DOHH2 (cell line): ENCODE measurements around the gene SCAMP1.
"Not testable (repeated sequence)": the region's sequence is repeated elsewhere in the genome, so short reads cannot be mapped to it uniquely, and the experiment has no call there.

Source experiments
- H3F3A ChIP-seq: fragments of 200-600 bp; sonication (generic), shearing (Covaris generic); 2 replicates; pipeline ENCODE4 v1.6.0; 2016; ENCODE audit warnings: antibody characterized with exemption, mild to moderate bottlenecking; ENCODE audit not compliant: control insufficient read depth, insufficient read depth
- H3K27ac ChIP-seq: fragments of 200-600 bp; sonication (generic); 2 replicates; pipeline ENCODE4 v1.5.1; 2014; ENCODE audit warnings: low read depth, mild to moderate bottlenecking, low read length, moderate library complexity
- H3K27me3 ChIP-seq: fragments of 200-600 bp; sonication (generic); 2 replicates; pipeline ENCODE4 v1.6.1; 2014; ENCODE audit warnings: mild to moderate bottlenecking, low read length, mixed read lengths; ENCODE audit not compliant: control insufficient read depth
- H3K36me3 ChIP-seq: fragments of 200-600 bp; sonication (generic); 2 replicates; pipeline ENCODE4 v1.6.1; 2014; ENCODE audit warnings: mild to moderate bottlenecking, low read length, moderate library complexity, mixed read lengths; ENCODE audit not compliant: control insufficient read depth
- H3K4me1 ChIP-seq: fragments of 200-600 bp; sonication (generic); 2 replicates; pipeline ENCODE4 v1.6.1; 2014; ENCODE audit warnings: mild to moderate bottlenecking, low read length, mixed read lengths; ENCODE audit not compliant: control insufficient read depth
- H3K4me2 ChIP-seq: fragments of 200-600 bp; sonication (generic); 2 replicates; pipeline ENCODE4 v1.6.0; 2014; ENCODE audit warnings: mild to moderate bottlenecking, low read length, moderate library complexity
- H3K4me3 ChIP-seq: fragments of 200-600 bp; sonication (generic); 2 replicates; pipeline ENCODE4 v1.5.1; 2014; ENCODE audit warnings: mild to moderate bottlenecking, low read length, mixed read lengths
- H3K79me2 ChIP-seq: fragments of 200-600 bp; sonication (generic); 2 replicates; pipeline ENCODE4 v1.6.1; 2014; ENCODE audit warnings: mild to moderate bottlenecking, low read length, mixed read lengths; ENCODE audit not compliant: control insufficient read depth
- H3K9me2 ChIP-seq: fragments of 200-600 bp; sonication (generic); replicated peaks from 2 replicates; pipeline ENCODE4 v1.6.1; 2014; ENCODE audit warnings: mild to moderate bottlenecking, low read length, mixed read lengths; ENCODE audit not compliant: control insufficient read depth
- H3K9me3 ChIP-seq: fragments of 200-600 bp; sonication (generic); 2 replicates; pipeline ENCODE4 v1.6.1; 2014; ENCODE audit warnings: antibody characterized with exemption, low read length, mixed read lengths; ENCODE audit not compliant: control insufficient read depth, insufficient read depth
- H4K20me1 ChIP-seq: fragments of 200-600 bp; sonication (generic); 2 replicates; pipeline ENCODE4 v1.6.0; 2014; ENCODE audit warnings: low read depth, mild to moderate bottlenecking, antibody characterized with exemption, low read length, moderate library complexity; ENCODE audit not compliant: control insufficient read depth, insufficient read depth
- CTCF ChIP-seq: fragments of 200-600 bp; sonication (generic); IDR thresholded peaks from one replicate; pipeline ENCODE4 v1.5.1; 2014; ENCODE audit warnings: antibody characterized with exemption, mild to moderate bottlenecking, low read depth, low read length; ENCODE audit not compliant: poor library complexity, severe bottlenecking
- EZH2phosphoT487 ChIP-seq: fragments of 200-600 bp; sonication (generic); IDR thresholded peaks from 2 replicates; pipeline ENCODE4 v1.6.1; 2017; ENCODE audit warnings: borderline replicate concordance, mild to moderate bottlenecking, antibody characterized with exemption, low read length, moderate library complexity, mixed read lengths

Gene SCAMP1

DNA sequence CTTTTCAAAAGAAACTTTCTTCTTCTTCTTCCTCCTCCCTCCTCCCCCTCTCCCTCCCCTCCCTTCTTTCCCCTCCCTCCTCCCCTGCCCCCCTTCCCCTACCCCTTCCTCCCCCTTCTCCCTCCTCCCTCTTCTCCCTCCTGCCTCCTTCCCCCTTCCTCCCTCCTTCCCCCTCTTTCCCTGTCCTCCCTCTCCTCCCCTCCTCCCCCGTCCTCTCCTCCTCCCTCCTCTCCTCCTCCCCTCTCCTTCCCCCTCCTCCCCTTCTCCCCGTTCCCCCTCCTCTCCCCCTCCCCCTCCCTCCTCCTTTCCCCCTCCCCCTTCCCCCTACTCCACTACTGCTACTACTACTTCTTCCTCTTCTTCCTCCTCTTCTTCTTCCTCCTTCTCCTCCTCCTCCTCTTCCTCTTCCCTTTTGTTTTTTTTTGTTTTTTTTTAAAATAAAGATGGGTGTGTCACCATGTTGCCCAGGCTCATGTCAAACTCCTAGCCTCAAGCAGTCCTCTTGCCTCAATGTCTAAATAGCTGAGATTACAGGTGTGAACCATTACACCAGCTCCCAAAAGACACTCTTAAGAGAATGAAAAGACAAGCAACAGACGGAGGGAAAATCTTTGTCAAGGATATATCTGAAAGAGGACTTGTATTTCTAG lies 87.5 kb downstream of the SCAMP1 start:
- Histone ChIP-seq H3K9me3 (no peaks in the 10 kb centered on the region), H3K79me2 (no peaks in the 10 kb centered on the region), H3K36me3 (peaks cover 19% of the 10 kb centered on the region), H3K4me3 (no peak overlapping the region), H4K20me1 (no peaks in the 10 kb centered on the region), H3K27ac (no peak overlapping the region), H3K27me3 (no peaks in the 10 kb centered on the region), H3K4me1 (peaks cover 6% of the 10 kb centered on the region; the same call in 1 of the 2 replicates), H3F3A (peaks cover 4% of the 10 kb centered on the region; the same call in 1 of the 2 replicates), H3K9me2 (no peaks in the 10 kb centered on the region), H3K4me2 (no peak overlapping the region)
- TF ChIP-seq CTCF: no peak
- TF ChIP-seq EZH2phosphoT487: no peak

- no peak overlapping the region for H3K4me3 ChIP-seq
- H3K4me2 ChIP-seq: no peak overlapping the region
- TF ChIP-seq EZH2phosphoT487 (no peak), CTCF (no peak)
- no peaks in the 10 kb centered on the region for H4K20me1 ChIP-seq
- H3F3A ChIP-seq: peaks cover 4% of the 10 kb centered on the region; the same call in 1 of the 2 replicates
- no peaks in the 10 kb centered on the region for H3K27me3 ChIP-seq
- H3K36me3 ChIP-seq: peaks cover 13% of the 10 kb centered on the region
- no peak overlapping the region for H3K27ac ChIP-seq
- H3K4me1 ChIP-seq: no peaks in the 10 kb centered on the region
- no peaks in the 10 kb centered on the region for H3K9me2 ChIP-seq
- H3K79me2 ChIP-seq: no peaks in the 10 kb centered on the region
- H3K9me3 ChIP-seq: no peaks in the 10 kb centered on the region
Observed at GRCh38 chr5:78449103-78449502, 88.7 kb downstream of the SCAMP1 start.

DNA sequence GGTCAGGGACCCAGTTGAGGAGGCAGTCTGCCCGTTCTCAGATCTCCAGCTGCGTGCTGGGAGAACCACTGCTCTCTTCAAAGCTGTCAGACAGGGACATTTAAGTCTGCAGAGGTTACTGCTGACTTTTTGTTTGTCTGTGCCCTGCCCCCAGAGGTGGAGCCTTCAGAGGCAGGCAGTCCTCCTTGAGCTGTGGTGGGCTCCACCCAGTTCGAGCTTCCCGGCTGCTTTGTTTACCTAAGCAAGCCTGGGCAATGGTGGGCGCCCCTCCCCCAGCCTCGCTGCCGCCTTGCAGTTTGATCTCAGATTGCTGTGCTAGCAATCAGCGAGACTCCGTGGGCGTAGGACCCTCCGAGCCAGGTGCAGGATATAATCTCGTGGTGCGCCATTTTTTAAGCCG lies 97.1 kb downstream of the SCAMP1 start:
- not testable (repeated sequence) for H4K20me1 ChIP-seq, H3K9me3 ChIP-seq, H3F3A ChIP-seq, H3K79me2 ChIP-seq, H3K4me1 ChIP-seq, H3K9me2 ChIP-seq, H3K4me2 ChIP-seq, H3K27me3 ChIP-seq, H3K4me3 ChIP-seq, H3K27ac ChIP-seq
- peaks cover 16% of the 10 kb centered on the region for H3K36me3 ChIP-seq

- Histone ChIP-seq H4K20me1 (no peaks in the 10 kb centered on the region), H3K9me2 (no peaks in the 10 kb centered on the region), H3K27me3 (no peaks in the 10 kb centered on the region), H3K4me1 (0 out of 2 replicates have a peak, but pooled peaks cover 3% of the 10 kb centered on the region), H3K27ac (no peak overlapping the region), H3F3A (no peaks in the 10 kb centered on the region), H3K79me2 (no peaks in the 10 kb centered on the region), H3K4me2 (no peak overlapping the region), H3K4me3 (no peak overlapping the region), H3K9me3 (no peaks in the 10 kb centered on the region), H3K36me3 (peaks cover 16% of the 10 kb centered on the region)
- TF ChIP-seq EZH2phosphoT487 (no peak), CTCF (no peak)
Observed at GRCh38 chr5:78458843-78459242, 98.4 kb downstream of the SCAMP1 start.
